HG02973 (cell line): ENCODE measurements around the gene STX19.
"Not testable (repeated sequence)": the region's sequence is repeated elsewhere in the genome, so short reads cannot be mapped to it uniquely, and the experiment has no call there.

Experiments used
- ATAC-seq: cut with Tn5 transposase; IDR thresholded peaks from one replicate; pipeline ENCODE4 v1.9.1; 2021; ENCODE audit warnings: moderate library complexity; ENCODE audit not compliant: unreplicated experiment

STX19 gene

GRCh38 chr3:93979850-93980676 is 48.3 kb downstream of the STX19 start, which contains the start of gene ARL13B:
TSS of gene ARL13B (plus strand) at chr3:93980155. CDS start at chr3:93980424, 269 bp downstream.
- ATAC-seq = peak; percentile 100

GRCh38 chr3:93973131-93974126 is 55.0 kb downstream of the STX19 start, which contains the start of gene PROS1:
TSS of gene PROS1 (minus strand) at chr3:93973896. CDS start at chr3:93973749, 147 bp downstream.
- ATAC-seq = peak; percentile 79

GRCh38 chr3:93969997-93970396 is 58.4 kb downstream of the STX19 start:
- no peak for ATAC-seq

GRCh38 chr3:93969443-93969842 is 59.0 kb downstream of the STX19 start:
- ATAC-seq = no peak

- ATAC-seq = not testable (repeated sequence)
These were observed 63.3 kb downstream of the STX19 start for GRCh38 chr3:93965106-93965505.
